Esophagus squamous epithelium (tissue), 4 donors: ENCODE measurements around the gene ARHGAP40.

ENCODE experiments used
- CTCF ChIP-seq, 6 experiments: fragments of 450-650 bp in 4 of 6; fragments of 200-600 bp in 2 of 6; sonication (generic) in 2 of 6; IDR thresholded peaks; one replicate each; pipeline ENCODE4 v1.5.1; 2016 to 2019; ENCODE audit warnings: antibody characterized with exemption in 6 of 6, mild to moderate bottlenecking in 4 of 6, moderate library complexity in 4 of 6
- POLR2A ChIP-seq, 4 donors: fragments of 450-650 bp; IDR thresholded peaks; one replicate each; pipeline ENCODE4 v1.6.1; 2017; ENCODE audit warnings: antibody characterized with exemption in 4 of 4, mild to moderate bottlenecking in 4 of 4, moderate library complexity in 3 of 4

- no peak for TF ChIP-seq CTCF (IDR thresholded peaks at IDR 0.05)
- no peak for TF ChIP-seq POLR2A (IDR thresholded peaks at IDR 0.05)
Observed at GRCh38 chr20:38604873-38605303, 3.3 kb downstream of the ARHGAP40 start.
